GM21737 (cell line): ENCODE data around the gene CLSTN2.

Source experiments
- ATAC-seq: cut with Tn5 transposase; IDR thresholded peaks from one replicate; pipeline ENCODE4 v1.9.1; 2021; ENCODE audit warnings: mild to moderate bottlenecking, moderate library complexity; ENCODE audit not compliant: unreplicated experiment

CLSTN2 gene

GRCh38 chr3:140223197-140223596, 288.2 kb downstream of the CLSTN2 start:
- no peak for ATAC-seq

GRCh38 chr3:140223631-140224030, 288.6 kb downstream of the CLSTN2 start:
- no peak for ATAC-seq

DNA sequence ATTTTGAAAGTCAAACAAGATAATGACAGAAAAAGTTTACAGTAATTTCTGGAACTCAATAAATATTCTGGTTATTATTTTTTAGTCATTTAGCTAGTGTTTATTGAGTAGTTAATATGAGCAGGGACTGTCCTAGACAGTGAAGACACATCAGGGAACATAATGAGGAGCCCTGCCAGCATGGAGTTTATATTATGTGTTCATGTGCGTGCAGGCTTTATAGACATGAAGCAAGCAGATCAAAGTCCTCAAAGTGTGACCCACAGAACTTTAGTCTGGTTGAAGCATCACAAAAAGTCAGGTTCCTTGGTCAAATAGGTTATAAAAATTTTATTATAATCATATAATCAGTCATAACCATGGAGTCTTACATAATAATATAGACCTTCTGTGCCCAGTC, 289.3 kb downstream of the CLSTN2 start:
- no peak for ATAC-seq

- ATAC-seq = no peak
Measured at GRCh38 chr3:140225996-140226395, 291.0 kb downstream of the CLSTN2 start.

DNA sequence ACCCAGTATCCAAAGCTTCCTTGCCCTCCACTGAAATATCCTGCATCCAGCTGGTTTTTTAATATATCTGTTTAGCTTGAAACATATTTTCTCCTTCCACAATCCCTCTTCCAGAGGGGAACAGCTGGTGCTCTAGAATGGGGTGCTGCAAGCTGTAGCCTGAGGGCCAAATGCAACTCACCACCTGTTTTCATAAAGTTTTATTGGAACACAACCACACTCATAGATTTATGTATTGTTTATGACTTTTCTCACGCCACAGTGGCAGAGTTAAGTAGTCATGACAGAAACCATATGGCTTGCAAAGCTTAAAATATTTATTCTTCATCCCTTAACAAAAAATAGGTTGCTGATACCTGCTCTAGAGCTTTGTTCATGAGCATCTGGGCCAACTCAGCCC, 298.7 kb downstream of the CLSTN2 start:
- no peak for ATAC-seq

DNA sequence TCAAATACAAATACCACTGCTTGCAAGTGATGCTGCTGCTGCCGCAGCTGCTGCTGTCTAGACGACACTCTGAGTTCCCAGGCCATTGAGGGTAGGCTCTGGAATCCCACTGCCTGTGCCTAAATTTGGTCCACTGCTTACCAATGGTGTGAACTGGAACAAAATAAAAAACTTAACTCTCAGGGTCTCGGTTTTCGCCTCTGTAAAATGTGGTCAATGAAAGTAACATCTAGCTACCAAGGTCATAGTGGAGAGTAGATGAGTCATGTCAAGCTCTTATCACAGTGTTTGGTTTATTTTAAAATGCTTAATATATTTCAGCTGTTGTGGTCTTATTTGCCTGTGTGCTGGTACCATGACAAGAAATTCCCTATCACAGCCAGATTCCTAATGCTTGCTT, 299.3 kb downstream of the CLSTN2 start:
- no peak for ATAC-seq

DNA sequence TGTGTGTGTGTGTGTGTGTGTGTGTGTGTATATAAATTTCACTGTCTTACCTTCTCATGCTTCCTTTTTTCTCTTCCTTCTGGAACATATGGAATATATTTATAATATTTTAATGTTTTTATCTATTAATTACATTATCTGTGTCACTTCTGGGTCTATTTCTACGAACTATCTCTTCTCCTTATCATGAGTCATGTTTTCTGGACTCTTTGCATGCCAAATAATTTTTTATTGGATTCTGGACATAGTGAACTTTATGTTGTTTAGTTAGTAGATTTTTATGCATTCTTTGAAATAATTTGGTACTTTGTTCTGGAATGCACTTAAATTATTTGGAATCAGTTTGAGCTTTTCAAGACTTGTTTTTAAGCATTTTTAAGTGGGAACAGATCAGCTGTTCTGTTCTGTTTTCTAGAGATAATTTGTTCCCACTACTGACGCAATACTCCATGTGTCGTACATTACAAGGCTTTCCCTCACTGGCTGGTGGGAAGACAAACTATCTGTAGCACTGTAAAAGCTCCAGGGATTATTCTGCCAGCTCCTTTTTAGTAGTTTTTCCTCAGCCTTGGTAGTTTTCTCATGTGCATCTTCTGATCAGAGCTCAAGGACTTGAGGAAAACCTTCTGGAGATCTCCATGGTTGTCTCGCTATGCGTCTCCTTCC, 302.0 kb downstream of the CLSTN2 start:
- ATAC-seq = no peak

GRCh38 chr3:140238646-140239314, 303.8 kb downstream of the CLSTN2 start:
- ATAC-seq = no peak

- ATAC-seq = no peak
Measured at GRCh38 chr3:140242818-140243276, 307.9 kb downstream of the CLSTN2 start.

DNA sequence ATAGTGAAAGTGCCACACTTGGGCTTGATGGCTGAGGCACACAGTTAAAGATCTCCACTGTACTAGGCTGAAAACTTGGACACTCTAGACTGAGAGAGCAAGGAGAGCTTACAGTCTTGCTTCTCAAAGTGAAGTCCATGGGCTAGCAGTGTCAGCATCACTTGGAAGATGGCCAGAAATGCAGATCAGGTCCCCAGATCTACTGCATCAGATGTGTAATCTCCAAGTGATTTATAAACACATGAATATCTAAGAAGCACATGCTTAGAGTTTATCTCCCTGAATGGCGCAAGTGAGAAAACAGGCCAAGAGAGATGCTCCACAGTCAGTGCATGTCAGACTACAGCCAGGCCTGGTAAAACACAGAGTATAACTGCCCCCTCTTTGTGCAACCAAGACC, 308.6 kb downstream of the CLSTN2 start:
- ATAC-seq = no peak

GRCh38 chr3:140244893-140245292, 309.9 kb downstream of the CLSTN2 start:
- no peak for ATAC-seq

DNA sequence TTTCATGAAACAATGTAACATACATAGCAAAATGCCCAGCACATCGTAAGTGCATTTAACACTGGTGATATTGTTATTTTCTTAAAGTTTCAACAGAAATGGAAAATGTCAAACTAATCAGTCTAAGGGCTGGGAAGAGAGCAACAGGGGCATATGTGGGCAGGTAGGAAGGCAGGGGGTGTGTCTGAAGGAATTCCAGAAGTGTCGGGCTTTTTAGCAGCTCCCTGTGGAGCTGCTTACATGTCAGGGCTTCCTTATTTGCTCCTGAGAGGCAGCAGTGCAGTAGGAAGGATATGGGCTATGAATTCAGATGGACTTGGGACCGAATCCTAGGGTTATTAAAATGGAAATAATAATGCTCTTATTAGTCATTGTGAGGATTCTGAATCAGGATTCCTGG, 311.6 kb downstream of the CLSTN2 start:
- no peak for ATAC-seq

DNA sequence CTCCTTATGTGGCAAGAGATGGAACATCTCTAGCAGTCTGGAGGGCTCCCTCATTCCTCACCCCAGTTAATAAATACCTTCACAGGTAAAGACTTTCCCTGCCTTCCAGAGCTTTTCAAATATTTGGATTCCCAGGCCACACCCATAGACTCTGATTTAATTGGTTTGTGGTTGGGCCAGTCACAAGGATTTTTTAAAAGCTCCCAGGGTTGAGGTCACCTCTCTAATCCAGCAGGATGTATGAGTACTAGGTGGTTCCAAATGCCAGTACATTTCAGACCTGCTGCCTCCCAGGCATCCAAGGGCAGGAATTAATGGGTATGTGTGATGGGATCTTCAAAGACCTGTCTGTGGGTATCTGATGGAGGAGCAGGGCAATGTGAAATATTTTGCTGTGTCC, 312.8 kb downstream of the CLSTN2 start:
- no peak for ATAC-seq

- ATAC-seq = no peak
Measured at GRCh38 chr3:140249188-140249587, 314.2 kb downstream of the CLSTN2 start.

DNA sequence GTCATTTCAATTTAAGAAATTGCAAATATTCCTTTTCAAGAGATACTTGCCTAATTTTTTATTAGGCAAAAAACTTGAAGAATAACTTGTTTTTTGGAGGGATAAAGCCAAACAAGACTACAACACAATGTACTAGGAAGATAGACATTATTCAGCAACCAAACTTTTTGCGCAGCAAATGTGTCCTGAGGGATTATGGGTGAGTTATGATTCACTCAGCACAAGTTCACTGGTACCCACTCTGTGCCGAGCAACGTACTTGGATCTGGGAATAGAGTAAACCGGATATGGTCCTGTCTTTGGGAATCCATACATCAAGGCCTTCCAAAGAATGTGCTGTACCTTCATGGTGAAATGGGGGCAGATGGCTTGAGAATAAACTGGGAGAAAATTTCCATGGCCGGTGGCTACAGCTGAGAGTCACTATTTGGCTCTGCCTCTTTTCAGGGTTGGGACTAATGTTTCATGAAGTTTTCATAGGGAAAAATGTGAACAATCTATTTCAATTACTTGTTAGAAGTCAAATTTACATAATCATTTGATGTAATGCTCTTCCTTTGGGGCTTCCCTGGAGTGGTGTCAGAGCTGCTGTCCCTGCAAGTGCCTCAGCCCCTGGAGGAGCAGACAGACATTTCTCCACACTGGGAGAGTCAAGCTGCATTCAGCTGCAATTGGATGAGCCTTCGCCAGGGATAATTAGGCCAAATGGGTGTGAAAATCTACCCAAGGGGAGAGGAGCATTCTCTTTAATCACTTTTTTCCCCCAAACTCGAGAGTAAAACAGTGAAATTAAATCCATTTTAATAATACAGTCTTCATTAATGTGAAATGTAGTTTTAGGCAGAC, 315.2 kb downstream of the CLSTN2 start:
- ATAC-seq = no peak

DNA sequence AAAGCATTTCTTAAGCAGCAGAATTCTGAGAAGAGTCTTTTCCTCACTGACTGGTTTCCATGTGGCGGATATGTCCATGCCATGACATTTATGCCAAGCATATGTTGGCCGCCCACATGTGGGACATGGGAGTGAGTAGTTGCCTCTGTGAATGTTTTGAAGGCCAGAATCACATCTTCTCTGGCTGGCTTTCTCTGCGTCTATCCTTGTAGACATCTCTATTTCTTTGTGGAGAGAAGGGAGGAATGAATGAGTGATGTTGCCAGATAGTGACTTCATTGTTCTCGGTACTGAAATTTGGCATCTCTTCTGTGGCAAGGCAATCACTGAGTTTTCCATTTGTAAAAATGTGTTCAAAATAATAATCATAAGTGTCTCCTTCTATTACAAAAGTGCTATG, 316.0 kb downstream of the CLSTN2 start:
- ATAC-seq = no peak

- no peak for ATAC-seq
Measured at GRCh38 chr3:140251678-140252077, 316.7 kb downstream of the CLSTN2 start.

GRCh38 chr3:140252812-140253656, 318.0 kb downstream of the CLSTN2 start:
- no peak for ATAC-seq

DNA sequence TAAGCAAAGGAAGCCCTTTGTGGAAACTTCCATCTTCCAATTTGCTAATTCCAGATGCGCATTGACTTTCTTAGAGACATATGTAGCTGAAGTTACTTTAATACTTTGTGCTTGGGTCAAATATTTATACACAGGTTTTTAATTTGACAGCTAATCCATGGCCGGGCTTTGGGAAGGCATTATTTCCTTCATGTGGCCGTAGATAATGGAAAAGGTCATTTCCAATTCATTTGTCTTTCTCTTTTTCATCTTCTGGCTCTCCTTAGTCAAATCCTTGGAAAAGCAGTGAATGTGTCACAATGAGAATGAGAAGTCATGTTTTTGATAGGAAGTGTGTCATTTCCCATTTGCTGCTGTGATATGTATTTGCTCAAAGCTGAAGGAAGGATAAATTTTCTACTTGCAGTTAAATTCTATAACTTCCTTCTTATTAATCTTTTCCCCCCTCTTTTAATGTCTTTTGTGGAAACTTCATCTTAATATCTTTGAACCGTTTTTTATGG, 323.3 kb downstream of the CLSTN2 start:
- ATAC-seq = no peak

- no peak for ATAC-seq
Measured at GRCh38 chr3:140265302-140265701, 330.3 kb downstream of the CLSTN2 start.

GRCh38 chr3:140268103-140268502, 333.1 kb downstream of the CLSTN2 start:
- no peak for ATAC-seq
